Measurements from ENCODE around the gene RSKR.

RSKR gene

DNA sequence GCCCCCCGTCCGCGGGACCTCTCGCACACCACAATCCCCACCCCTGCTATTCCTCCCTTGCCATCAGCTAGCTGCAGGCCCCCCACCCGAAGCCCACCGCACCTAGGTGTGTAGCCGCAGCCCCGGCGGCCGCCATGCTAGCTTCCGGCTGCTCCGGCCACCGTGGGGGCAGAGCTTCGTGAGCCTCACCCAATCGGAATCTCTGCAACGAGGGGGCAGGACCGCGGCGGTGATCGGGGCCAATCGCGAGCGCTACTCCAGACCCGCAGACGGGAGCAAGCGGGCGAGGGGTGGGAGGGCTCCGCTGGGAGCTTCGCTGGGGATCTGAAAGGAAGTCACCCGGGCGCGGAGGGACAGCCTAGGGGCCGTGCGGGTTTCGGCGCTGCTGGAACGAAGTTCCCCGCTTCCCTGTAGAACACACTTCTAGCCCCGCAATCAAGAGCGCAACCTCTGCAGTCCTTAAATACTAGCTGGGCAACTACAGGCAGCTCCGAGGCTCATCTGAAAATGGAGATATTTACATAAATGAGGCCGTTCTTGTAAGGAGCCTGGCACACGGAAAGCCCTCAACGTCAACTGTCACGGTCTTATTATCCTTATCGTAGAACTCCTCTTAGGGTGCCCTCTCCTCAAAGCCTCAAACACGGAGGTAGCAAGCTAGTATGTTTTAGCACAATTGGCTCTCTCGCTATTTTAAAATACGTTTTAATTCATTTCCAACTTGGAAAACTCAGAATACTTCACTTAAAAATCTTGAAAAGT, 42.4 kb downstream of the RSKR start, which contains the start of gene PIGS:
Gene PIGS (minus strand): TSS at position 164 of the 762 bp plus-strand sequence. CDS start 28 bp downstream, at position 136.
- DNase-seq (ENCODE audit: low read depth): peak; percentile 44
- H3K4me3 ChIP-seq (ENCODE audit: control insufficient read depth, low read depth, low read length): peak within 1 kb of the TSS; percentile 91
- TF ChIP-seq, protein P1, sequence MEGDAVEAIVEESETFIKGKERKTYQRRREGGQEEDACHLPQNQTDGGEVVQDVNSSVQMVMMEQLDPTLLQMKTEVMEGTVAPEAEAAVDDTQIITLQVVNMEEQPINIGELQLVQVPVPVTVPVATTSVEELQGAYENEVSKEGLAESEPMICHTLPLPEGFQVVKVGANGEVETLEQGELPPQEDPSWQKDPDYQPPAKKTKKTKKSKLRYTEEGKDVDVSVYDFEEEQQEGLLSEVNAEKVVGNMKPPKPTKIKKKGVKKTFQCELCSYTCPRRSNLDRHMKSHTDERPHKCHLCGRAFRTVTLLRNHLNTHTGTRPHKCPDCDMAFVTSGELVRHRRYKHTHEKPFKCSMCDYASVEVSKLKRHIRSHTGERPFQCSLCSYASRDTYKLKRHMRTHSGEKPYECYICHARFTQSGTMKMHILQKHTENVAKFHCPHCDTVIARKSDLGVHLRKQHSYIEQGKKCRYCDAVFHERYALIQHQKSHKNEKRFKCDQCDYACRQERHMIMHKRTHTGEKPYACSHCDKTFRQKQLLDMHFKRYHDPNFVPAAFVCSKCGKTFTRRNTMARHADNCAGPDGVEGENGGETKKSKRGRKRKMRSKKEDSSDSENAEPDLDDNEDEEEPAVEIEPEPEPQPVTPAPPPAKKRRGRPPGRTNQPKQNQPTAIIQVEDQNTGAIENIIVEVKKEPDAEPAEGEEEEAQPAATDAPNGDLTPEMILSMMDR (IDR thresholded peaks at IDR 0.05; ENCODE audit: control insufficient read depth, insufficient read depth, low read depth, low read length, missing control alignments): no peak

DNA sequence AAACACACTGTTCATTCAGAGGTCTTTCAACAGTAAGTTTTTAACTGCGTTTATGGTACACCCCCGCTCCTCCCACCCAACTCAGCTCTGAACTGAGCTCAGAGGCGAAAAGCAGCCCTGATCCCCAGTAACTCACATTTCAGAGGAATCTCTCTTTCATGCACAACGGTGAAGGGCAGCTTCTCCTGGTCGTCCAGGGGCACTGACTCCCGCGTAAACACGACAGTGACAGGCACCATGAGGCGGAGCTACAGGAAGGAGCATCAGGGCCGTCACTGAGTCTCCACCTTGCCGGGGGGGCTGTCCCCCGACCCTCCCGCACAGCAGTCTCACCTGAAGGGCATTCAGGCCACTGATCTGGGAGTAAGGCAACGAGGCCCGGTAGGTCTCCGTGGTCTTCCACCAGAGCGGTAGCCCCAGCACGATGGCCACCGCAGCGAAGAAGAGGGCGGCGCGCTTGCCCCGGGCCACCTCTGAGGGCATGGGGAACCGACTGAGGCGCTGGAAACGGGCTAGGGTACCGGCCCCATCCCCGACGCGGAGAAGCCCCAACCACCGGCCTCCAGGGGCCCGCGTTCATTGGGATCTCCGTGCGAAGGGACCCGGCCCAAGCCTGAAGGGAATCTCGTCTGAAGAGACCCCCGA, 43.1 kb downstream of the RSKR start:
- TF ChIP-seq, protein P1 (IDR thresholded peaks at IDR 0.05; ENCODE audit: control insufficient read depth, insufficient read depth, low read depth, low read length, missing control alignments): no peak
- DNase-seq (ENCODE audit: low read depth): no peak
- peak overlapping the region; percentile 91 for H3K4me3 ChIP-seq (ENCODE audit: control insufficient read depth, low read depth, low read length)

GRCh38 chr17:28569446-28569845, 44.5 kb downstream of the RSKR start:
- no peak overlapping the region for H3K4me3 ChIP-seq (ENCODE audit: control insufficient read depth, low read depth, low read length)
- no peak for DNase-seq (ENCODE audit: low read depth)
- TF ChIP-seq, protein P1 (IDR thresholded peaks at IDR 0.05; ENCODE audit: control insufficient read depth, insufficient read depth, low read depth, low read length, missing control alignments): no peak

DNA sequence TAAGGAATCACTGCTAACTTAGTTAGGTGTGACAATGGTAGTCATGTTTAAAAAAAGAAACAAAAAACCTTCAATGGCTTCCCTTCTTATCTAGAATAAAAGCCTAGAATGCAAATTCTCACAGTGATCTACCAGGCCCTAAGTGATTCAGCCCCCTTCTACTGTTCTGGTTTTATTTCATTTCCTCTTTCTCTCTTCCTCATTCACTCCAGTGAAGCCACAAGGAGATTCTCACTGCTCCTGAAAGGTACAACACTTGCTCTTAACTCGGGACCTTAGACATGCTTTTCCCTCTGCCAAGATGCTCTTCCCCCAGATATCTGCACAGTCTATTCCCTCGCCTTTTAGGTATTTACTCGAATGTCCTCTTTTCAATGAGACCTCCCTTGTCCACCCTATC, 46.4 kb downstream of the RSKR start:
- DNase-seq (ENCODE audit: low read depth): no peak
- no peak overlapping the region for H3K4me3 ChIP-seq (ENCODE audit: control insufficient read depth, low read depth, low read length)
- TF ChIP-seq, protein P1 (IDR thresholded peaks at IDR 0.05; ENCODE audit: control insufficient read depth, insufficient read depth, low read depth, low read length, missing control alignments): no peak

DNA sequence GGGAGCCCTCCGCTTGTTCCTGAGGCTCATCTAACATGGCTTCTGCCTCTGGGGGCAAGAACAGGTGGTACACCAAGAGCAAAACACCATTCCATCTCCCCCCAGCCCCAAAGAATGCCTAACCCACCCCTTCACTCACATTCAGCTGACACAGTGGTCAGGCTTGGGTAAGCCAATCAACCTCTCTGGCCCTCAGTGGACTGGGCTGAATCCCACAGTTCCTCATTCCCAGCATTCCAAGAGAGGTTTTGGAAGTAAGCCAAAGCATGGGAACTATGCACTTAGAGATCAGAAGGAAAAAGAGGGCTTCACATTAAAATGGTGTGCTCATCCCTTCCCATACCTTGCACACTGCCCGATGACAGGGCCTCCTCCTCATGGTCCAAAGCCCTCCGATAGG, 50.5 kb downstream of the RSKR start:
- no peak overlapping the region for H3K4me3 ChIP-seq (ENCODE audit: control insufficient read depth, low read depth, low read length)
- no peak for DNase-seq (ENCODE audit: low read depth)
- TF ChIP-seq, protein P1 (IDR thresholded peaks at IDR 0.05; ENCODE audit: control insufficient read depth, insufficient read depth, low read depth, low read length, missing control alignments): no peak
